ENCODE data around the gene SLC2A13. TPM values are rescaled to one million over a fixed set of nuclear protein-coding genes. Genes with fewer than 3 reads are reported as not detected.

SLC2A13 gene
- total RNA-seq, 2 donors from 2014 or later = 21.0 to 41.9 TPM

- no peak for TF ChIP-seq POLR2A (IDR thresholded peaks at IDR 0.05)
- TF ChIP-seq, protein P1, sequence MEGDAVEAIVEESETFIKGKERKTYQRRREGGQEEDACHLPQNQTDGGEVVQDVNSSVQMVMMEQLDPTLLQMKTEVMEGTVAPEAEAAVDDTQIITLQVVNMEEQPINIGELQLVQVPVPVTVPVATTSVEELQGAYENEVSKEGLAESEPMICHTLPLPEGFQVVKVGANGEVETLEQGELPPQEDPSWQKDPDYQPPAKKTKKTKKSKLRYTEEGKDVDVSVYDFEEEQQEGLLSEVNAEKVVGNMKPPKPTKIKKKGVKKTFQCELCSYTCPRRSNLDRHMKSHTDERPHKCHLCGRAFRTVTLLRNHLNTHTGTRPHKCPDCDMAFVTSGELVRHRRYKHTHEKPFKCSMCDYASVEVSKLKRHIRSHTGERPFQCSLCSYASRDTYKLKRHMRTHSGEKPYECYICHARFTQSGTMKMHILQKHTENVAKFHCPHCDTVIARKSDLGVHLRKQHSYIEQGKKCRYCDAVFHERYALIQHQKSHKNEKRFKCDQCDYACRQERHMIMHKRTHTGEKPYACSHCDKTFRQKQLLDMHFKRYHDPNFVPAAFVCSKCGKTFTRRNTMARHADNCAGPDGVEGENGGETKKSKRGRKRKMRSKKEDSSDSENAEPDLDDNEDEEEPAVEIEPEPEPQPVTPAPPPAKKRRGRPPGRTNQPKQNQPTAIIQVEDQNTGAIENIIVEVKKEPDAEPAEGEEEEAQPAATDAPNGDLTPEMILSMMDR (IDR thresholded peaks at IDR 0.05) = no peak
- no peak for ATAC-seq
Measured at GRCh38 chr12:39830171-39830570, 275.7 kb downstream of the SLC2A13 start.

GRCh38 chr12:39824505-39825212 is 281.2 kb downstream of the SLC2A13 start:
- DNase-seq = no peak
- Histone ChIP-seq H3K4me1 (peaks cover 9% of the 10 kb centered on the region), H3K27ac (peak overlapping the region in 3 of 4 donors; percentile 4 to 20 (median 6)), H3K9me3 (no peaks in the 10 kb centered on the region), H3K27me3 (no peaks in the 10 kb centered on the region), H3K4me3 (no peak overlapping the region), H3K36me3 (replicated peaks in 1 of 2; ENCODE audit: insufficient read depth in 1 of 2, low read depth in 2 of 2) (no peaks in the 10 kb centered on the region)
- intact Hi-C loops (cut with DNase I) = no loop called here
- peak; percentile 50 for ATAC-seq
- WGBS, 2 donors = 45 to 48% methylated on average over 3 of the region's 3 CpGs
- no peak for TF ChIP-seq POLR2A (IDR thresholded peaks at IDR 0.05)
- TF ChIP-seq, protein P1 (IDR thresholded peaks at IDR 0.05) = no peak

More at GRCh38 chr12:39830171-39830570, 275.7 kb downstream of the SLC2A13 start:
- Histone ChIP-seq H3K9me3 (no peaks in the 10 kb centered on the region), H3K4me1 (peaks cover 29% of the 10 kb centered on the region), H3K4me3 (no peak overlapping the region), H3K36me3 (replicated peaks in 1 of 2; ENCODE audit: insufficient read depth in 1 of 2, low read depth in 2 of 2) (no peaks in the 10 kb centered on the region), H3K27me3 (no peaks in the 10 kb centered on the region), H3K27ac (no peak overlapping the region)
- DNase-seq = no peak
- intact Hi-C loops (cut with DNase I) = no loop called here
- 96 to 98% methylated on average over 4 of the region's 4 CpGs for WGBS, 2 donors

GRCh38 chr12:39816671-39817185 is 289.2 kb downstream of the SLC2A13 start:
- intact Hi-C loops (cut with DNase I) = no loop called here

GRCh38 chr12:39815746-39816145 is 290.1 kb downstream of the SLC2A13 start:
- H3K36me3 ChIP-seq (replicated peaks in 1 of 2; ENCODE audit: insufficient read depth in 1 of 2, low read depth in 2 of 2) = no peaks in the 10 kb centered on the region
- ATAC-seq = no peak
- intact Hi-C loops (cut with DNase I) = no loop called here
- no peaks in the 10 kb centered on the region for H3K9me3 ChIP-seq
- TF ChIP-seq, protein P1 (IDR thresholded peaks at IDR 0.05) = no peak
- no peak for TF ChIP-seq POLR2A (IDR thresholded peaks at IDR 0.05)
- H3K4me3 ChIP-seq = no peak overlapping the region
- H3K27me3 ChIP-seq = no peaks in the 10 kb centered on the region
- WGBS, 2 donors = 92 to 97% methylated on average over 2 of the region's 2 CpGs
- no peak for DNase-seq
- no peaks in the 10 kb centered on the region for H3K4me1 ChIP-seq
- no peak overlapping the region for H3K27ac ChIP-seq

More at GRCh38 chr12:39816671-39817185, 289.2 kb downstream of the SLC2A13 start:
- DNase-seq (no peak), ATAC-seq (no peak)
- Histone ChIP-seq H3K9me3 (no peaks in the 10 kb centered on the region), H3K4me1 (no peaks in the 10 kb centered on the region), H3K36me3 (replicated peaks in 1 of 2; ENCODE audit: insufficient read depth in 1 of 2, low read depth in 2 of 2) (no peaks in the 10 kb centered on the region), H3K27me3 (no peaks in the 10 kb centered on the region), H3K4me3 (no peak overlapping the region), H3K27ac (no peak overlapping the region)
- TF ChIP-seq, protein P1 (IDR thresholded peaks at IDR 0.05) = no peak
- no peak for TF ChIP-seq POLR2A (IDR thresholded peaks at IDR 0.05)

- Histone ChIP-seq H3K4me1 (no peaks in the 10 kb centered on the region), H3K4me3 (no peak overlapping the region), H3K9me3 (no peaks in the 10 kb centered on the region), H3K27ac (no peak overlapping the region), H3K36me3 (replicated peaks in 1 of 2; ENCODE audit: insufficient read depth in 1 of 2, low read depth in 2 of 2) (no peaks in the 10 kb centered on the region), H3K27me3 (no peaks in the 10 kb centered on the region)
- WGBS, 2 donors = 60 to 63% methylated on average over 2 of the region's 2 CpGs
- TF ChIP-seq POLR2A (IDR thresholded peaks at IDR 0.05) = no peak
- TF ChIP-seq, protein P1 (IDR thresholded peaks at IDR 0.05) = no peak
- no peak for DNase-seq
- ATAC-seq = no peak
- intact Hi-C loops (cut with DNase I) = no loop called here
Measured at GRCh38 chr12:39814626-39815025, 291.3 kb downstream of the SLC2A13 start.

Data from body of pancreas (tissue), 4 donors.